Subcutaneous preadipocyte (primary cell): ENCODE data around the gene CCR1. TPM values are rescaled to one million over a fixed set of nuclear protein-coding genes. Genes with fewer than 3 reads are reported as not detected.

Source experiments
- total RNA-seq: library from RNA; depleted of rRNA; stranded (reverse); fragments of >200 nt; gene quantifications from 2 replicates; pipeline ENCODE4 v1.2.3, GENCODE V29; 2012

The CCR1 gene
- total RNA-seq, result 0.59 and 3.7 TPM in 2 replicates

DNA sequence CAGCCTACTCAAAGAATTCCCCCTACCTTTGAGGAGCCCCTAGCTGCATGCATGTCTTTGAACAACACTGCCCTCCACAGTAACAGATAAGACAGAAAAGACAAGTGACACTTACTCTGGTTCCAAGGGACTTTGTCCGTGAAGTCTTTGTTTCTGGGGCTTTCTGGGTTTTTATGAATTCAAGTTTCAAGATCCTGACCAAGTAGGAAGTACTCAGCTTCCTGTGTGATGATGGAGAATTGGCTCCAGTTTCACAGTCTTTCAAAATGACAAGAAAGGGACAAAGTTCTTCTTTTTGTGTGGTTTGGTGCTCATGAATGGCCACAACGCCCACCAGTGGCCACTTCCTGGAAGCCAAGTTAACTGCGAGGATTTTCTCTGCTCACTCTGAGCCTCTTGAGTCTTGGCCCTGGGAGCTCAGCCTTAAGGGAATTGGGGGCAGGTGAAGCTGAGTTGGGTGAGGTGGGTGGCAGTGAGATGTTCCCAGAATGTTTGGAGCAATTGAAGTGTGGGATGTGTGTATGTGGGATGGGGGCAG is at the start of gene CCR1:
TSS of gene CCR1 (minus strand) at position 147 of the 538 bp plus-strand sequence. CDS start 4,000 bp downstream, outside the sequence.

DNA sequence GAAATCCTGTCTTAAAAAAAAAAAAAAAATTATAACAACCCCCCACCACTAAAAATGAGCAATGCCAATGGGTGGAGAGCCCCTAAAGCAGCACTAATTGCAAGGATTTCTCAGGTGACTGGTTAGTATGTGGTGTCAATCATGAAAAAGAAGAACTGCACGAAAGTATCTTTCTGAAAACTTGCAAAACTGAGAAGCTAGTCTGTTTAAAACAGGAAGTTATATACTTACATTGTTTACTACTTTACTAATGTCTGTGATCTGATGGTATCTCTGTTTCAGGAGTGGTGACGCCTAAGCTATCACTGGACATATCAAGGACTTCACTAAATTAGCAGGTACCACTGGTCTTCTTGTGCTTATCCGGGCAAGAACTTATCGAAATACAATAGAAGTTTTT is 34.0 kb upstream of the CCR1 start, which contains the start of gene CCR3:
TSS of gene CCR3 (plus strand) at position 341 of the 400 bp plus-strand sequence. CDS start 22,699 bp downstream, outside the sequence.

Other genes with a start within 250 kb of the CCR1 start
- gene FYCO1, start 212.5 kb downstream of the CCR1 start, total RNA-seq, result 16.8 and 19.1 TPM in 2 replicates
- gene XCR1, start 180.8 kb downstream of the CCR1 start, total RNA-seq, result not detected in 2 replicates
- not detected in 2 replicates for gene CCR3, start 34.1 kb upstream of the CCR1 start, total RNA-seq
- gene CCR2, start 145.8 kb upstream of the CCR1 start, total RNA-seq, result not detected in 2 replicates
- gene CCR5, start 162.6 kb upstream of the CCR1 start, total RNA-seq, result not detected in 2 replicates
- gene CCRL2, start 198.9 kb upstream of the CCR1 start, total RNA-seq, result under 0.01 TPM in 1 of 2 replicates, not detected in the other